BE2C (cell line): ENCODE data around the gene SLC35A2.

Experiments used
- DNase-seq: peaks from one replicate; pipeline ENCODE4 v3.0.0-alpha.2; 2020
- H3K27me3 ChIP-seq: fragments of 250-450 bp; sonication (Bioruptor Pico); 2 replicates; pipeline ENCODE4 v1.5.1; 2020; ENCODE audit warnings: mild to moderate bottlenecking
- H3K36me3 ChIP-seq: fragments of 250-450 bp; sonication (Bioruptor Pico); 2 replicates; pipeline ENCODE4 v1.5.1; 2020; ENCODE audit warnings: mild to moderate bottlenecking
- H3K4me1 ChIP-seq: fragments of 250-450 bp; sonication (Bioruptor Pico); 2 replicates; pipeline ENCODE4 v1.5.1; 2020
- H3K4me3 ChIP-seq: 2 replicates; pipeline ENCODE4 v1.5.1; 2011; ENCODE audit warnings: low read depth, low read length
- H3K9me3 ChIP-seq: fragments of 250-450 bp; sonication (Bioruptor Pico); 2 replicates; pipeline ENCODE4 v1.5.1; 2020
- CTCF ChIP-seq: IDR thresholded peaks from 2 replicates; pipeline ENCODE4 v1.5.1; 2012; ENCODE audit warnings: mild to moderate bottlenecking, low read depth, low read length

SLC35A2 gene

GRCh38 chrX:48908600-48908999, 2.8 kb downstream of the SLC35A2 start:
- Histone ChIP-seq H3K9me3 (no peaks in the 10 kb centered on the region), H3K4me3 (no peak overlapping the region), H3K4me1 (no peaks in the 10 kb centered on the region), H3K27me3 (no peaks in the 10 kb centered on the region), H3K36me3 (no peaks in the 10 kb centered on the region)
- no peak for DNase-seq
- TF ChIP-seq CTCF = no peak

- no peaks in the 10 kb centered on the region for H3K9me3 ChIP-seq
- H3K4me1 ChIP-seq = no peaks in the 10 kb centered on the region
- no peak overlapping the region for H3K4me3 ChIP-seq
- DNase-seq = no peak
- peaks cover 13% of the 10 kb centered on the region for H3K36me3 ChIP-seq
- no peak for TF ChIP-seq CTCF
- H3K27me3 ChIP-seq = no peaks in the 10 kb centered on the region
Observed at GRCh38 chrX:48905090-48905790, 6.2 kb downstream of the SLC35A2 start.

DNA sequence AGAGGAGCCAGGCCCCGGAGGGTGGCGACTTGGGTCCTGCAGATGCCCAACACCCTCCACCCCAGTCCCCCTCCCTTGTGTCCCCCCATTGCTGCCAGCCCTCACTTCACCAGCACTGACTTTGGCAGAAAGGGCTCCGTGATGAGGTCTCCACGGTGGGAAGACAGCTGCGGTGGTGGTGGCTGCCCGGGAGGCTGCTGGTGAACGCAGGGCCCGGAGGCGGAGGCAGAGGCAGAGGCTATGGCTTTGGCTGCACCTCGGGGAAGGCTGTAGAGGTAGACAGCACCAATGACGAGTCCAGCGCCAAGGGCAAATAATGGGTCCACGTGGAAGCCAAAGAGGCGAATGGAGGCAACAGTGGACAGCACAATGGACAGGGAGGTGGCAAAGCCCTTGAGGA, 6.8 kb downstream of the SLC35A2 start:
- Histone ChIP-seq H3K4me3 (no peak overlapping the region), H3K4me1 (no peaks in the 10 kb centered on the region), H3K27me3 (no peaks in the 10 kb centered on the region), H3K36me3 (peaks cover 13% of the 10 kb centered on the region), H3K9me3 (no peaks in the 10 kb centered on the region)
- no peak for TF ChIP-seq CTCF
- DNase-seq = no peak

DNA sequence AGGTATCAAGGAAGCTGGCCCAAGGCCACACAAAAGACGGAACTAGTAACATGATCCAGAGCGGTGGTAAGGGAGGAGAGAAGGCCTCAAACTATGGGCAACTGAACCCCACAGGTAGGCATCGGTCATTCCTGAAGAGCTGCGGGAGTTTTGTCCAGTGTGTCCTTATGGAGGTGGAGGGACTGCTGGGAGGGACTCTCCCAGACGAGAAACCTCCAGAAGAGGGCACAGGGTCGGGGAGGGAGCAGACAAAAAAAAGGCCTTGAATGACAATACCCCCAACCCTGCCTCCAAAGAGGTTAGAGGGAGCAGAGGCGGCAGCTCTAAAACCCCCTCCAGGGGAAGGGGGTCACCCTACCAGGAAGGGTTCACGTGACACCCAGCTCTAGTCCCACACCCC, 7.3 kb downstream of the SLC35A2 start:
- no peak for TF ChIP-seq CTCF
- Histone ChIP-seq H3K27me3 (no peaks in the 10 kb centered on the region), H3K4me3 (no peak overlapping the region), H3K4me1 (no peaks in the 10 kb centered on the region), H3K36me3 (peaks cover 13% of the 10 kb centered on the region), H3K9me3 (no peaks in the 10 kb centered on the region)
- DNase-seq = no peak

DNA sequence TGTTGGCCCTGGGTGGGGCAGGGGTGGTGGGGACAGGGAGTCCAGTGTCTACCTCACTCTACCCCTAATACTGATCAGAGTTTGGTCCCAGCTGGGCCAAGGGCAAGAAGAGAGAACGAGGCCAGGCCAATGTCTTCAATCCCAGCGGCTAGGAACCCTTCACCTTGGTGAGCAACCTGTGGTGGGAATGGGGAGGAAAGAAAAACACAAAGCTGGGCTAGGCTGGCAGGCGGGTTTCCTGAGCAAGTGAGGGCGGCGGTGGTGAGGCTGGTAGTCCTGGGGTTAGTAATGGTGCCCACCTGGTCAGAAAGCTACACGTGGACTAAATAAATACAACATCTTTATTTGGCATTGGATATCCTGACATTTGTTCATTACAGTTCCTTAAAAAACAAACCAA, 8.2 kb downstream of the SLC35A2 start:
- Histone ChIP-seq H3K4me1 (no peaks in the 10 kb centered on the region), H3K27me3 (no peaks in the 10 kb centered on the region), H3K36me3 (peaks cover 13% of the 10 kb centered on the region), H3K4me3 (no peak overlapping the region), H3K9me3 (no peaks in the 10 kb centered on the region)
- DNase-seq = no peak
- TF ChIP-seq CTCF = no peak

- H3K4me3 ChIP-seq = no peak overlapping the region
- no peaks in the 10 kb centered on the region for H3K9me3 ChIP-seq
- no peaks in the 10 kb centered on the region for H3K27me3 ChIP-seq
- TF ChIP-seq CTCF = no peak
- peaks cover 13% of the 10 kb centered on the region for H3K36me3 ChIP-seq
- no peaks in the 10 kb centered on the region for H3K4me1 ChIP-seq
- DNase-seq = no peak
Observed at GRCh38 chrX:48902776-48903175, 8.7 kb downstream of the SLC35A2 start.
